K562 (cell line): ENCODE results near the gene PGPEP1. TPM values are rescaled to one million over a fixed set of nuclear protein-coding genes. Genes with fewer than 3 reads are reported as not detected.

Experiments
- ATAC-seq: fragments of 200-7000 bp; cut with Tn5 transposase; 3 replicates; pipeline ENCODE4 v1.9.1; 2020; ENCODE audit warnings: moderate library complexity
- Bru-seq: library from RNA; stranded (reverse); fragments of 400-500 nt; gene quantifications from one replicate; lab custom pipeline; 2021; lab: Mats Ljungman, UMichigan
- BruChase-seq, 2 experiments: library from RNA; stranded (reverse); fragments of 400-500 nt; gene quantifications; one replicate each; lab custom pipeline; 2021; lab: Mats Ljungman, UMichigan
- BruUV-seq: library from RNA; stranded (reverse); fragments of 400-500 nt; replicated peaks from 2 replicates; lab custom pipeline; 2021; lab: Mats Ljungman, UMichigan
- CTCF ChIA-PET: fragments of 300-600 bp; formaldehyde crosslinking; extraction: SDS; loops from one replicate; lab custom pipeline; 2021; ENCODE audit warnings: low intra/inter-chr PET ratio; lab: Yijun Ruan, JAX
- POLR2A ChIA-PET: fragments of 300-600, 350-650 bp; sonication (Branson Sonifier 250); formaldehyde crosslinking; extraction: SDS; loops from one replicate; lab custom pipeline; 2021; ENCODE audit warnings: antibody characterized with exemption, inconsistent platforms; lab: Yijun Ruan, JAX
- DNase-seq, 4 experiments: peaks; one replicate each; pipeline versions ENCODE4 v3.0.0 to v3.0.0-alpha.2; 2011 to 2018; ENCODE audit warnings: low spot score in 3 of 4, mixed read lengths in 3 of 4; ENCODE audit errors: extremely low read depth in 1 of 4
- FAIRE-seq: peaks from 2 replicates; lab custom pipeline; 2011; peaks lifted over from hg19 to GRCh38; lab: Jason Lieb, UNC
- H2AFZ ChIP-seq: 2 replicates; pipeline ENCODE4 v1.6.0; 2011; ENCODE audit warnings: low read depth, low read length, control low read depth, inconsistent platforms
- H3K27ac ChIP-seq: fragments of 200-600 bp; 3 replicates; pipeline ENCODE4 v1.8.0; 2011; ENCODE audit warnings: low read depth, mild to moderate bottlenecking, control low read depth, inconsistent platforms, low read length, moderate library complexity, mixed read lengths; ENCODE audit errors: extremely low read depth
- H3K27me3 ChIP-seq, 2 experiments: fragments of 300-600 bp in 1 of 2; 2 replicates in 1 of 2; 3 replicates in 1 of 2; pipeline versions ENCODE4 v1.6.0 to v1.8.0; 2011; ENCODE audit warnings: inconsistent platforms in 2 of 2, low read length in 2 of 2, mild to moderate bottlenecking in 1 of 2, mixed read lengths in 1 of 2, moderate library complexity in 1 of 2; ENCODE audit not compliant: control insufficient read depth in 2 of 2, insufficient read depth in 2 of 2
- H3K36me3 ChIP-seq: fragments of 300-600 bp; 3 replicates; pipeline ENCODE4 v1.8.0; 2011; ENCODE audit warnings: mild to moderate bottlenecking, low read length, inconsistent platforms; ENCODE audit not compliant: control insufficient read depth, insufficient read depth
- H3K4me1 ChIP-seq, 2 experiments: fragments of 200-600 bp in 1 of 2; replicated peaks in 1 of 2; 2 replicates in 1 of 2; 3 replicates in 1 of 2; pipeline versions ENCODE4 v1.5.1 to v1.8.0; 2011; ENCODE audit warnings: inconsistent platforms in 2 of 2, low read length in 2 of 2, mild to moderate bottlenecking in 1 of 2, mixed read lengths in 1 of 2, moderate library complexity in 1 of 2; ENCODE audit not compliant: control insufficient read depth in 2 of 2, insufficient read depth in 2 of 2
- H3K4me2 ChIP-seq: 2 replicates; pipeline ENCODE4 v1.6.1; 2011; ENCODE audit warnings: low read length, control low read depth, inconsistent platforms, mixed read lengths; ENCODE audit not compliant: insufficient read depth
- H3K4me3 ChIP-seq: fragments of 200-600 bp; sonication (generic), shearing (Covaris generic); 2 replicates; pipeline ENCODE4 v1.5.1; 2016; ENCODE audit warnings: control low read depth, inconsistent platforms
- H3K79me2 ChIP-seq: fragments of 200-600 bp; 3 replicates; pipeline ENCODE4 v1.8.0; 2011; ENCODE audit warnings: low read length, inconsistent platforms; ENCODE audit not compliant: control insufficient read depth, insufficient read depth
- H3K9ac ChIP-seq, 2 experiments: 2 replicates each; pipeline versions ENCODE4 v1.6.0 to v1.6.1; 2011; ENCODE audit warnings: low read depth in 2 of 2, low read length in 2 of 2, control low read depth in 1 of 2, inconsistent platforms in 1 of 2, mild to moderate bottlenecking in 1 of 2, mixed read lengths in 1 of 2; ENCODE audit not compliant: insufficient read depth in 1 of 2
- H3K9me1 ChIP-seq: one replicate; pipeline ENCODE4 v1.6.0; 2011; ENCODE audit warnings: inconsistent platforms, mild to moderate bottlenecking, low read length, moderate library complexity; ENCODE audit not compliant: control insufficient read depth, insufficient read depth
- H3K9me3 ChIP-seq: replicated peaks from 2 replicates; pipeline ENCODE4 v1.5.1; 2011; ENCODE audit warnings: low read depth, low read length, inconsistent platforms; ENCODE audit not compliant: control insufficient read depth, insufficient read depth
- H4K20me1 ChIP-seq: replicated peaks from 2 replicates; pipeline ENCODE4 v1.6.1; 2011; ENCODE audit warnings: low read length, inconsistent platforms, mixed read lengths; ENCODE audit not compliant: control insufficient read depth, insufficient read depth
- CBX8 ChIP-seq: fragments of 200-600 bp; sonication (generic); IDR thresholded peaks from 2 replicates; pipeline ENCODE4 v1.6.1; 2012; ENCODE audit warnings: borderline replicate concordance, mixed run types, low read depth, mild to moderate bottlenecking, moderate library complexity, mixed read lengths, low read length, control low read depth, inconsistent platforms; ENCODE audit not compliant: poor library complexity, severe bottlenecking; ENCODE audit errors: extremely low read depth
- CSDE1 ChIP-seq, 2 experiments: fragments of 450-650 bp; IDR thresholded peaks; 2 replicates each; pipeline ENCODE4 v1.6.1; 2016; ENCODE audit warnings: mild to moderate bottlenecking in 1 of 2
- ETS2 ChIP-seq: IDR thresholded peaks from 2 replicates; pipeline ENCODE4 v1.6.1; 2016; ENCODE audit warnings: borderline replicate concordance, missing genetic modification characterization, mild to moderate bottlenecking, moderate library complexity, missing compliant biosample characterization; ENCODE audit not compliant: poor library complexity, severe bottlenecking
- ETV1 ChIP-seq: fragments of 450-650 bp; conservative IDR thresholded peaks from 2 replicates; pipeline ENCODE4 v1.6.1; 2016; ENCODE audit warnings: missing genetic modification characterization, control low read depth, low read depth, missing compliant biosample characterization
- NR2C1 ChIP-seq, 2 experiments: fragments of 450-650 bp; IDR thresholded peaks; 2 replicates each; pipeline ENCODE4 v1.6.1; 2017; ENCODE audit warnings: mild to moderate bottlenecking in 2 of 2, antibody characterized with exemption in 1 of 2, inconsistent platforms in 1 of 2, missing compliant biosample characterization in 1 of 2, missing genetic modification characterization in 1 of 2
- NR2F6 ChIP-seq: fragments of 450-650 bp; formaldehyde crosslinking; IDR thresholded peaks from 2 replicates; pipeline ENCODE4 v1.4.0; 2020; ENCODE audit warnings: mild to moderate bottlenecking
- YBX1 ChIP-seq: fragments of 450-650 bp; IDR thresholded peaks from 2 replicates; pipeline ENCODE4 v1.7.1; 2016; ENCODE audit warnings: mild to moderate bottlenecking
- ZNF75A ChIP-seq: fragments of 450-650 bp; formaldehyde crosslinking; IDR thresholded peaks from 2 replicates; pipeline ENCODE4 v1.4.0; 2020; ENCODE audit warnings: mild to moderate bottlenecking
- WGBS: fragments of 100-300 bp; shearing (Covaris generic); methylation state at CpG from one replicate; pipeline ENCODE4 v1.1.6; 2016; ENCODE audit warnings: low coverage, mixed read lengths; ENCODE audit not compliant: insufficient coverage; ENCODE audit errors: missing lambda C conversion rate; 5-methylcytosine and 5-hydroxymethylcytosine counted together
- in situ Hi-C: fragments of 300-500 bp; cut with MboI; formaldehyde crosslinking; loops from 4 replicates; pipeline ENCODE4 v1.15.0; 2018; ENCODE audit warnings: inconsistent platforms, mixed read lengths
- intact Hi-C: fragments of 100-400 bp; cut with micrococcal nuclease; formaldehyde crosslinking; loops from 2 replicates; pipeline ENCODE4 v1.14.2; 2022
- long read RNA-seq, 3 experiments: library from polyadenylated mRNA in 2 of 3; library from RNA in 1 of 3; unstranded in 2 of 3; stranded (forward) in 1 of 3; transcript quantifications; one replicate each; pipeline ENCODE4 v2.0.0, GENCODE V29; 2019 to 2022
- polyA minus RNA-seq, 3 experiments: library from RNA; depleted of rRNA, polyadenylated mRNA; stranded (reverse); fragments of >200 nt; gene quantifications; 2 replicates each; pipeline ENCODE4 v1.2.3, GENCODE V29; 2011
- polyA plus RNA-seq, 8 experiments: library from polyadenylated mRNA; depleted of rRNA in 4 of 8; stranded (reverse) in 5 of 8; unstranded in 3 of 8; fragments of >200 nt; fragmentation: Nextera tagmentation in 2 of 8; fragmentation: Illumina TruSeq in 1 of 8; extraction: Ambion mirVana in 2 of 8; extraction: Trizol in 1 of 8; gene quantifications; 2 replicates each; pipeline versions ENCODE4 v1.2.1 to v1.2.3, GENCODE V29; 2011 to 2014; ENCODE audit warnings: inconsistent platforms in 1 of 8, missing spikeins in 1 of 8
- total RNA-seq, 7 experiments: library from RNA; depleted of rRNA in 6 of 7; stranded (reverse); fragments of >200 nt in 6 of 7; fragmentation: Illumina TruSeq in 2 of 7; extraction: Trizol in 2 of 7; gene quantifications; 2 replicates each; pipeline versions ENCODE4 v1.2.1 to v1.2.3, GENCODE V29; 2011 to 2021; ENCODE audit warnings: low replicate concordance in 1 of 7
- TF ChIP-seq, protein P1 (sequence below): fragments of 250-450 bp; sonication (Bioruptor Pico); IDR thresholded peaks from 2 replicates; pipeline ENCODE4 v1.5.0; 2020; ENCODE audit warnings: mild to moderate bottlenecking
- TF ChIP-seq, protein P2 (sequence below): fragments of 250-450 bp; sonication (Bioruptor Pico); IDR thresholded peaks from 2 replicates; pipeline ENCODE4 v1.4.0; 2020; ENCODE audit warnings: mild to moderate bottlenecking

The PGPEP1 gene, protein sequence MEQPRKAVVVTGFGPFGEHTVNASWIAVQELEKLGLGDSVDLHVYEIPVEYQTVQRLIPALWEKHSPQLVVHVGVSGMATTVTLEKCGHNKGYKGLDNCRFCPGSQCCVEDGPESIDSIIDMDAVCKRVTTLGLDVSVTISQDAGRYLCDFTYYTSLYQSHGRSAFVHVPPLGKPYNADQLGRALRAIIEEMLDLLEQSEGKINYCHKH
- total RNA-seq (2011; cell fraction: chromatin; rRNA removed; ENCODE audit: low replicate concordance), result 44.2 and 152 TPM in 2 replicates
- total RNA-seq (2011; cell fraction: nucleolus; rRNA removed), result 93.0 and 102 TPM in 2 replicates
- total RNA-seq (2011; cell fraction: nucleoplasm; rRNA removed), result 67.2 and 79.3 TPM in 2 replicates
- 29.5 and 33.8 TPM in 2 replicates for total RNA-seq (2014; rRNA removed)
- 32.2 and 33.5 TPM in 2 replicates for total RNA-seq (2014; rRNA removed; fragmentation: Illumina TruSeq; extraction: Trizol)
- 37.3 and 38.5 TPM in 2 replicates for total RNA-seq (2015; rRNA removed; fragmentation: Illumina TruSeq; extraction: Trizol)
- total RNA-seq (2021), result 61.7 and 69.6 TPM in 2 replicates
- polyA plus RNA-seq (2011; rRNA removed), result 37.8 and 43.0 TPM in 2 replicates
- polyA plus RNA-seq (2011; cell fraction: cytosol; rRNA removed), result 33.8 and 35.3 TPM in 2 replicates
- polyA plus RNA-seq (2011; cell fraction: nucleus; rRNA removed), result 40.8 and 54.8 TPM in 2 replicates
- polyA plus RNA-seq (2012), result 28.3 and 41.7 TPM in 2 replicates
- 36.1 and 36.4 TPM in 2 replicates for polyA plus RNA-seq (2014; fragmentation: Illumina TruSeq; extraction: Trizol)
- polyA plus RNA-seq (2014; fragmentation: Nextera tagmentation; extraction: Ambion mirVana), result 10 to 100 TPM in 1 of 2 experiments, 1 to 10 TPM in 1; 10.0 to 13.4 TPM
- 32.1 and 33.5 TPM in 2 replicates for polyA plus RNA-seq (2014; rRNA removed)
- polyA minus RNA-seq (2011; rRNA and poly(A)+ RNA removed), result 49.2 and 73.9 TPM in 2 replicates
- 39.5 and 43.2 TPM in 2 replicates for polyA minus RNA-seq (2011; cell fraction: cytosol; rRNA and poly(A)+ RNA removed)
- polyA minus RNA-seq (2011; cell fraction: nucleus; rRNA and poly(A)+ RNA removed), result 33.0 and 37.7 TPM in 2 replicates
- Bru-seq, nascent RNA, result percentile 78 among the genes with signal in this experiment
- BruChase-seq, experiment 1, labeled RNA remaining after a 2-hour chase, result percentile 79 among the genes with signal in this experiment
- percentile 80 among the genes with signal in this experiment for BruChase-seq, experiment 2, labeled RNA remaining after a 6-hour chase
- long read RNA-seq, experiment 1, full-length matches to known transcripts, result 2 of 69 reads
- long read RNA-seq, experiment 1, partial matches to known transcripts, result 0 of 69 reads
- long read RNA-seq, experiment 1, other reads (novel, unspliced or antisense), result 67 of 69 reads
- long read RNA-seq, experiment 2, full-length matches to known transcripts, result 1 of 32 reads
- long read RNA-seq, experiment 2, partial matches to known transcripts, result 0 of 32 reads
- long read RNA-seq, experiment 2, other reads (novel, unspliced or antisense), result 31 of 32 reads
- long read RNA-seq, experiment 3, partial matches to known transcripts, result 0 of 3 reads
- long read RNA-seq, experiment 3, other reads (novel, unspliced or antisense), result 3 of 3 reads

DNA sequence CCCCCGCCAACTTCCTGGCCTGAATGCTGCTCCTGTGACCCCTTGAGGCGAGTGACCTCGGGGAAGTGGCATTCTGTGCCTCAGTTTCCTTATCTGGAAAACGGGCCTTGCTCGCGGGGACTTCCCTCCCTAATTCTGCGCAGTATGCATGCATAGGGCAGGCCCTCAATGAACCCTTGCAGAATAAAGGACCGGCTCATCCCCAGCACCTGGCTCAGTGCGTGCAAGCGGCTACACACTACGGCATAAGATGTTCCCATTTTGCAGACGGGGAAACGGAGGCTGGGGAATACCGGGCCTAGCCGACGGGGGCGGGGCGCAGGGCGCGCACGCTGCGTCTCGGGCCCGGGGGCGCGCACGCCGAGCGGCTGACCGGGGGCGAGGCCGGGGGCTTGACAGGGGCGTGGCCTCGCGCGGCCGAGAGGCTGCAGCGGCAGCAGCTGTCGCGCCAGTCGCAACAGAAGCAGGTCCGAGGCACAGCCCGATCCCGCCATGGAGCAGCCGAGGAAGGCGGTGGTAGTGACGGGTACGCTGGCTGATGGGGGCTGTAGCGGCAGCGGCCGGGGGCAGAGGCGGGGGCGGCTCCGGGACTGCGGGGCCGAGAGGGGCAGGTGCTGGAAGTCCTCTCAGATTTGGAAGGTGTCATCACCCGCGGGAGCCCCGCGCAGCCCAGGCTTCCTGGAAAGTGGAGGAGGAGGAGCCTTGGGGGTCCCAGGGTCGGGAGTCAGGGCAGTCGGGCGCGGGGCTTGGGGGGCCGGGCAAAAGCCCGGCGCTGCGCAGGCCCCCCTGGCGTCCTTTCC, at the start of gene PGPEP1:
Gene PGPEP1 (plus strand): TSS at position 409 of the 800 bp plus-strand sequence. CDS start 84 bp downstream, at position 493.
- peak; percentile 67 for FAIRE-seq
- in situ Hi-C loops, result loop anchor here (5.0 kb wide), 1 partner anchor 67 kb away; no protein-coding TSS in a partner anchor
- intact Hi-C loops, result loop anchor here (2.0 kb wide), 1 partner anchor 68 kb away; no protein-coding TSS in a partner anchor
- TF ChIP-seq CBX8, result no peak
- TF ChIP-seq, protein P1, sequence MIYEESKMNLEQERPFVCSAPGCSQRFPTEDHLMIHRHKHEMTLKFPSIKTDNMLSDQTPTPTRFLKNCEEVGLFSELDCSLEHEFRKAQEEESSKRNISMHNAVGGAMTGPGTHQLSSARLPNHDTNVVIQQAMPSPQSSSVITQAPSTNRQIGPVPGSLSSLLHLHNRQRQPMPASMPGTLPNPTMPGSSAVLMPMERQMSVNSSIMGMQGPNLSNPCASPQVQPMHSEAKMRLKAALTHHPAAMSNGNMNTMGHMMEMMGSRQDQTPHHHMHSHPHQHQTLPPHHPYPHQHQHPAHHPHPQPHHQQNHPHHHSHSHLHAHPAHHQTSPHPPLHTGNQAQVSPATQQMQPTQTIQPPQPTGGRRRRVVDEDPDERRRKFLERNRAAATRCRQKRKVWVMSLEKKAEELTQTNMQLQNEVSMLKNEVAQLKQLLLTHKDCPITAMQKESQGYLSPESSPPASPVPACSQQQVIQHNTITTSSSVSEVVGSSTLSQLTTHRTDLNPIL (CRISPR knock-in tag), result no peak
- no peak for TF ChIP-seq NR2C1 (IDR thresholded peaks at IDR 0.05)
- no peak for TF ChIP-seq NR2C1 (tag; IDR thresholded peaks at IDR 0.05)
- TF ChIP-seq YBX1, result no peak
- TF ChIP-seq ZNF75A (CRISPR knock-in tag), result no peak
- TF ChIP-seq NR2F6 (CRISPR knock-in tag), result no peak
- TF ChIP-seq CSDE1 (IDR thresholded peaks at IDR 0.05), result no peak
- no peak for TF ChIP-seq ETV1 (tag)
- TF ChIP-seq, protein P2, sequence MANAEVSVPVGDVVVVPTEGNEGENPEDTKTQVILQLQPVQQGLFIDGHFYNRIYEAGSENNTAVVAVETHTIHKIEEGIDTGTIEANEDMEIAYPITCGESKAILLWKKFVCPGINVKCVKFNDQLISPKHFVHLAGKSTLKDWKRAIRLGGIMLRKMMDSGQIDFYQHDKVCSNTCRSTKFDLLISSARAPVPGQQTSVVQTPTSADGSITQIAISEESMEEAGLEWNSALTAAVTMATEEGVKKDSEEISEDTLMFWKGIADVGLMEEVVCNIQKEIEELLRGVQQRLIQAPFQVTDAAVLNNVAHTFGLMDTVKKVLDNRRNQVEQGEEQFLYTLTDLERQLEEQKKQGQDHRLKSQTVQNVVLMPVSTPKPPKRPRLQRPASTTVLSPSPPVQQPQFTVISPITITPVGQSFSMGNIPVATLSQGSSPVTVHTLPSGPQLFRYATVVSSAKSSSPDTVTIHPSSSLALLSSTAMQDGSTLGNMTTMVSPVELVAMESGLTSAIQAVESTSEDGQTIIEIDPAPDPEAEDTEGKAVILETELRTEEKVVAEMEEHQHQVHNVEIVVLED, result peak; percentile 98
- TF ChIP-seq ETS2 (tag), result no peak

More for the DNA sequence above, at the start of gene PGPEP1:
- peaks cover 9 to 40% of the 10 kb centered on the region in 2 experiments; a peak in 4 of 5 replicates for H3K4me1 ChIP-seq
- BruUV-seq, result no TSS peak
- DNase-seq (peak; percentile 86 to 97 (median 94)), ATAC-seq (peak; percentile 76)
- peaks cover 29% of the 10 kb centered on the region for H3K79me2 ChIP-seq
- 8% methylated on average over 24 of the region's 69 CpGs for WGBS
- peak within 1 kb of the TSS; percentile 92 for H3K27ac ChIP-seq
- H3K4me2 ChIP-seq, result peak within 1 kb of the TSS; percentile 93
- H3K27me3 ChIP-seq, result no peaks in the 10 kb centered on the region
- H3K4me3 ChIP-seq, result peak within 1 kb of the TSS; percentile 97
- H2AFZ ChIP-seq, result peak within 1 kb of the TSS; percentile 84
- POLR2A ChIA-PET, result interaction anchor here (0.6 to 7.9 kb wide), 8 partner anchors 11 to 340 kb away, joined by 3 to 106 read pairs (median 6); partner anchors contain the start of genes GDF15 and JUND
- CTCF ChIA-PET, result interaction anchor here (0.6 to 0.8 kb wide), 4 partner anchors 12 to 281 kb away, joined by 3 to 4 read pairs (median 3); partner anchors contain the start of gene LSM4
- H3K9me3 ChIP-seq, result no peaks in the 10 kb centered on the region; the same call in 1 of the 2 replicates
- peaks cover 34% of the 10 kb centered on the region for H3K36me3 ChIP-seq
- H4K20me1 ChIP-seq, result no peaks in the 10 kb centered on the region
- no peaks in the 10 kb centered on the region for H3K9me1 ChIP-seq
- H3K9ac ChIP-seq, result peak within 1 kb of the TSS; percentile 83 to 91
